ENCODE measurements around the gene STK32B.

GRCh38 chr4:5456296-5456845, 405.1 kb downstream of the STK32B start:
- TF ChIP-seq CTCF (IDR thresholded peaks at IDR 0.05), result no peak
- no peak for TF ChIP-seq POLR2A (IDR thresholded peaks at IDR 0.05)

Data from lower leg skin (tissue), 3 donors.